Skeletal muscle satellite cell (primary cell): ENCODE measurements around the gene CANT1.
A peak's percentile ranks its signal among the peaks of the same experiment; 100 is the strongest.

ENCODE experiments used
- H3K27me3 ChIP-seq: 2 replicates; pipeline ENCODE4 v1.7.0; 2013; ENCODE audit warnings: low read length; ENCODE audit not compliant: control insufficient read depth, insufficient read depth
- H3K36me3 ChIP-seq: 2 replicates; pipeline ENCODE4 v1.7.0; 2013; ENCODE audit warnings: mild to moderate bottlenecking, control low read depth, low read length; ENCODE audit not compliant: insufficient read depth
- H3K4me1 ChIP-seq: 2 replicates; pipeline ENCODE4 v1.7.0; 2013; ENCODE audit warnings: low read length; ENCODE audit not compliant: control insufficient read depth, insufficient read depth
- H3K4me2 ChIP-seq: 2 replicates; pipeline ENCODE4 v1.7.0; 2013; ENCODE audit warnings: mild to moderate bottlenecking, low read length
- H3K4me3 ChIP-seq: 2 replicates; pipeline ENCODE4 v1.7.0; 2013; ENCODE audit warnings: low read length
- H3K9ac ChIP-seq: 2 replicates; pipeline ENCODE4 v1.7.0; 2013; ENCODE audit warnings: mild to moderate bottlenecking, low read depth, low read length, moderate library complexity
- H3K9me3 ChIP-seq: replicated peaks from 2 replicates; pipeline ENCODE4 v1.7.0; 2013; ENCODE audit warnings: mild to moderate bottlenecking, control low read depth, low read length

The CANT1 gene

GRCh38 chr17:78986048-78986648 lies 23.4 kb downstream of the CANT1 start:
- no peaks in the 10 kb centered on the region for H3K27me3 ChIP-seq
- H3K9ac ChIP-seq = peak overlapping the region; percentile 32
- H3K36me3 ChIP-seq = peaks cover 15% of the 10 kb centered on the region
- peak overlapping the region; percentile 81 for H3K4me2 ChIP-seq
- H3K9me3 ChIP-seq = no peaks in the 10 kb centered on the region
- H3K4me1 ChIP-seq = peaks cover 21% of the 10 kb centered on the region
- peak overlapping the region; percentile 61 for H3K4me3 ChIP-seq

GRCh38 chr17:78985395-78985794 lies 24.2 kb downstream of the CANT1 start:
- no peak overlapping the region for H3K9ac ChIP-seq
- no peaks in the 10 kb centered on the region for H3K9me3 ChIP-seq
- peaks cover 8% of the 10 kb centered on the region for H3K36me3 ChIP-seq
- H3K4me1 ChIP-seq = peaks cover 23% of the 10 kb centered on the region
- H3K4me2 ChIP-seq = no peak overlapping the region
- H3K4me3 ChIP-seq = no peak overlapping the region
- no peaks in the 10 kb centered on the region for H3K27me3 ChIP-seq

- H3K9ac ChIP-seq = no peak overlapping the region
- no peaks in the 10 kb centered on the region for H3K27me3 ChIP-seq
- no peak overlapping the region for H3K4me2 ChIP-seq
- peaks cover 9% of the 10 kb centered on the region for H3K36me3 ChIP-seq
- H3K4me1 ChIP-seq = peaks cover 38% of the 10 kb centered on the region
- H3K4me3 ChIP-seq = no peak overlapping the region
- H3K9me3 ChIP-seq = no peaks in the 10 kb centered on the region
Observed at GRCh38 chr17:78981010-78981888, 28.3 kb downstream of the CANT1 start.

- no peaks in the 10 kb centered on the region for H3K27me3 ChIP-seq
- no peaks in the 10 kb centered on the region for H3K9me3 ChIP-seq
- H3K4me2 ChIP-seq = no peak overlapping the region
- peaks cover 15% of the 10 kb centered on the region for H3K36me3 ChIP-seq
- peaks cover 38% of the 10 kb centered on the region for H3K4me1 ChIP-seq
- no peak overlapping the region for H3K4me3 ChIP-seq
- peak overlapping the region; percentile 59 for H3K9ac ChIP-seq
Observed at GRCh38 chr17:78980624-78980972, 29.0 kb downstream of the CANT1 start.

GRCh38 chr17:78979780-78980623 lies 29.6 kb downstream of the CANT1 start, which contains the start of gene LGALS3BP:
Gene LGALS3BP (minus strand): TSS chr17:78979923. CDS start chr17:78977191, 2,732 bp downstream.
- no peaks in the 10 kb centered on the region for H3K9me3 ChIP-seq
- H3K27me3 ChIP-seq = no peaks in the 10 kb centered on the region
- peak within 1 kb of the TSS; percentile 68 for H3K4me3 ChIP-seq
- peaks cover 41% of the 10 kb centered on the region for H3K4me1 ChIP-seq
- H3K9ac ChIP-seq = peak within 1 kb of the TSS; percentile 59
- peak within 1 kb of the TSS; percentile 78 for H3K4me2 ChIP-seq
- peaks cover 15% of the 10 kb centered on the region for H3K36me3 ChIP-seq

GRCh38 chr17:78977997-78978973 lies 31.3 kb downstream of the CANT1 start:
- Histone ChIP-seq H3K36me3 (peaks cover 18% of the 10 kb centered on the region), H3K4me2 (peak overlapping the region; percentile 78), H3K4me1 (peaks cover 46% of the 10 kb centered on the region), H3K9ac (peak overlapping the region; percentile 1), H3K27me3 (no peaks in the 10 kb centered on the region), H3K9me3 (no peaks in the 10 kb centered on the region), H3K4me3 (peak overlapping the region; percentile 55)

GRCh38 chr17:78977681-78977943 lies 32.0 kb downstream of the CANT1 start:
- Histone ChIP-seq H3K36me3 (peaks cover 18% of the 10 kb centered on the region), H3K27me3 (no peaks in the 10 kb centered on the region), H3K9ac (peak overlapping the region; percentile 1), H3K4me2 (peak overlapping the region; percentile 78), H3K4me1 (peaks cover 46% of the 10 kb centered on the region), H3K4me3 (peak overlapping the region; percentile 55), H3K9me3 (no peaks in the 10 kb centered on the region)

GRCh38 chr17:78976907-78977680 lies 32.5 kb downstream of the CANT1 start:
- Histone ChIP-seq H3K4me3 (peak overlapping the region; percentile 55), H3K9me3 (no peaks in the 10 kb centered on the region), H3K36me3 (peaks cover 18% of the 10 kb centered on the region), H3K27me3 (no peaks in the 10 kb centered on the region), H3K4me2 (peak overlapping the region; percentile 78), H3K9ac (no peak overlapping the region), H3K4me1 (peaks cover 46% of the 10 kb centered on the region)

- peak overlapping the region; percentile 35 for H3K4me2 ChIP-seq
- no peak overlapping the region for H3K4me3 ChIP-seq
- peaks cover 44% of the 10 kb centered on the region for H3K4me1 ChIP-seq
- H3K27me3 ChIP-seq = no peaks in the 10 kb centered on the region
- peaks cover 27% of the 10 kb centered on the region for H3K36me3 ChIP-seq
- no peaks in the 10 kb centered on the region for H3K9me3 ChIP-seq
- no peak overlapping the region for H3K9ac ChIP-seq
Observed at GRCh38 chr17:78974635-78975591, 34.7 kb downstream of the CANT1 start.
